Caco-2 (cell line): Measurements from ENCODE around the gene TMEM220. TPM values are rescaled to one million over a fixed set of nuclear protein-coding genes. Genes with fewer than 3 reads are reported as not detected.

Source experiments
- BruUV-seq: library from RNA; stranded (reverse); fragments of 400-500 nt; replicated peaks from 2 replicates; lab custom pipeline; 2021; lab: Mats Ljungman, UMichigan
- CTCF ChIA-PET: fragments of 300-600 bp; sonication (Branson Sonifier 250); formaldehyde crosslinking; loops from one replicate; lab custom pipeline; 2022; ENCODE audit warnings: antibody characterized with exemption; lab: Charles Lee
- POLR2A ChIA-PET: fragments of 300-600 bp; sonication (Branson Sonifier 250); formaldehyde crosslinking; loops from one replicate; lab custom pipeline; 2022; ENCODE audit warnings: antibody characterized with exemption; lab: Charles Lee
- DNase-seq, 2 experiments: peaks; one replicate each; pipeline versions ENCODE4 v3.0.0 to v3.0.0-alpha.2; 2020 to 2022
- H3K27me3 ChIP-seq: replicated peaks from 2 replicates; pipeline ENCODE4 v1.6.0; 2011; ENCODE audit warnings: low read length; ENCODE audit not compliant: control insufficient read depth, insufficient read depth
- H3K36me3 ChIP-seq: 2 replicates; pipeline ENCODE4 v1.5.1; 2011; ENCODE audit warnings: low read length; ENCODE audit not compliant: control insufficient read depth, insufficient read depth
- H3K4me1 ChIP-seq: fragments of 250-450 bp; sonication (Bioruptor Pico); 2 replicates; pipeline ENCODE4 v1.5.1; 2020; ENCODE audit warnings: mild to moderate bottlenecking
- H3K4me3 ChIP-seq: 2 replicates; pipeline ENCODE4 v1.5.1; 2011; ENCODE audit warnings: low read depth, mild to moderate bottlenecking, control low read depth, low read length
- H3K9me3 ChIP-seq: fragments of 250-450 bp; sonication (Bioruptor Pico); 2 replicates; pipeline ENCODE4 v1.5.1; 2020; ENCODE audit warnings: mild to moderate bottlenecking, moderate library complexity
- H3K27ac Mint-ChIP-seq: one replicate; pipeline ENCODE4 v1.8.0; 2022; ENCODE audit warnings: mixed read lengths; ENCODE audit not compliant: unreplicated experiment
- H3K27me3 Mint-ChIP-seq: one replicate; pipeline ENCODE4 v1.8.0; 2022; ENCODE audit warnings: mixed read lengths; ENCODE audit not compliant: insufficient read depth, unreplicated experiment
- H3K36me3 Mint-ChIP-seq: one replicate; pipeline ENCODE4 v1.8.0; 2022; ENCODE audit warnings: mild to moderate bottlenecking, mixed read lengths; ENCODE audit not compliant: insufficient read depth, unreplicated experiment
- H3K4me1 Mint-ChIP-seq: one replicate; pipeline ENCODE4 v1.8.0; 2022; ENCODE audit warnings: low read depth, mixed read lengths; ENCODE audit not compliant: unreplicated experiment
- H3K4me3 Mint-ChIP-seq: one replicate; pipeline ENCODE4 v1.8.0; 2022; ENCODE audit warnings: mild to moderate bottlenecking, moderate library complexity, mixed read lengths; ENCODE audit not compliant: unreplicated experiment
- H3K9me3 Mint-ChIP-seq: one replicate; pipeline ENCODE4 v1.8.0; 2022; ENCODE audit warnings: mixed read lengths; ENCODE audit not compliant: unreplicated experiment
- intact Hi-C: fragments of 100-400 bp; cut with micrococcal nuclease; formaldehyde crosslinking; loops from one replicate; pipeline ENCODE4 v1.10.0; 2022; ENCODE audit not compliant: unreplicated experiment
- total RNA-seq: library from RNA; stranded (reverse); gene quantifications from 2 replicates; pipeline ENCODE4 v1.2.3, GENCODE V29; 2022
- TF ChIP-seq, protein P1 (sequence below), 2 experiments: fragments of 200-600 bp in 1 of 2; IDR thresholded peaks; 1 replicate in 1 of 2; 2 replicates in 1 of 2; pipeline versions ENCODE4 v1.5.1 to v1.8.0; 2011 to 2022; ENCODE audit warnings: antibody characterized with exemption in 1 of 2, control low read depth in 1 of 2, inconsistent platforms in 1 of 2, low read depth in 1 of 2, low read length in 1 of 2, mild to moderate bottlenecking in 1 of 2, moderate library complexity in 1 of 2; ENCODE audit not compliant: insufficient read depth in 1 of 2, severe bottlenecking in 1 of 2, unreplicated experiment in 1 of 2

Gene TMEM220
- total RNA-seq, 1 experiment from 2014 or later: not detected

DNA sequence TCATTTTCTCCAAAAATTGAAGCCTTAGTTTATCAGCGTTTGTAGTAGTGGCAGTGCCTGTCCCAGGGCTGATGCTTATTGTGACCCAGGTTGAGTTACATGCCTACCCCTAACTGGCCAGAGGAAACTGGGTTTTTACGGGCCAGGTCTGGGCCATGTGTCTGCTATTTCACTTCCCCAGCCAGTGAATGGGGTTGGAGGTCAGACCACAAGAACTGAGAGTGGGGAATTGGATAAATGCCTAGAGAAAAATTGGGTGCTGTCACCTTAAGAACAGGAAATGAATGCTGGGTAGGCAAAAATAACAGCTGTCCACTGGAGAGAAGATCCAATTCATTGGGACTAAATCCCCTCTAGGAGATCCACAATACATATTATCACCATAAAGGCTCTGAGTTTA, 27.2 kb downstream of the TMEM220 start:
- no peak overlapping the region for H3K27ac Mint-ChIP-seq
- no peaks in the 10 kb centered on the region for H3K9me3 ChIP-seq
- ChIA-PET CTCF (no interaction called here), POLR2A (no interaction called here)
- no peaks in the 10 kb centered on the region for H3K36me3 ChIP-seq
- no peak overlapping the region for H3K4me3 Mint-ChIP-seq
- no peak overlapping the region for H3K4me3 ChIP-seq
- H3K9me3 Mint-ChIP-seq: no peaks in the 10 kb centered on the region
- intact Hi-C loops: no loop called here
- no peaks in the 10 kb centered on the region for H3K36me3 Mint-ChIP-seq
- no peaks in the 10 kb centered on the region for H3K4me1 Mint-ChIP-seq
- no TSS peak for BruUV-seq
- TF ChIP-seq, protein P1, sequence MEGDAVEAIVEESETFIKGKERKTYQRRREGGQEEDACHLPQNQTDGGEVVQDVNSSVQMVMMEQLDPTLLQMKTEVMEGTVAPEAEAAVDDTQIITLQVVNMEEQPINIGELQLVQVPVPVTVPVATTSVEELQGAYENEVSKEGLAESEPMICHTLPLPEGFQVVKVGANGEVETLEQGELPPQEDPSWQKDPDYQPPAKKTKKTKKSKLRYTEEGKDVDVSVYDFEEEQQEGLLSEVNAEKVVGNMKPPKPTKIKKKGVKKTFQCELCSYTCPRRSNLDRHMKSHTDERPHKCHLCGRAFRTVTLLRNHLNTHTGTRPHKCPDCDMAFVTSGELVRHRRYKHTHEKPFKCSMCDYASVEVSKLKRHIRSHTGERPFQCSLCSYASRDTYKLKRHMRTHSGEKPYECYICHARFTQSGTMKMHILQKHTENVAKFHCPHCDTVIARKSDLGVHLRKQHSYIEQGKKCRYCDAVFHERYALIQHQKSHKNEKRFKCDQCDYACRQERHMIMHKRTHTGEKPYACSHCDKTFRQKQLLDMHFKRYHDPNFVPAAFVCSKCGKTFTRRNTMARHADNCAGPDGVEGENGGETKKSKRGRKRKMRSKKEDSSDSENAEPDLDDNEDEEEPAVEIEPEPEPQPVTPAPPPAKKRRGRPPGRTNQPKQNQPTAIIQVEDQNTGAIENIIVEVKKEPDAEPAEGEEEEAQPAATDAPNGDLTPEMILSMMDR (IDR thresholded peaks at IDR 0.05; ENCODE audit: insufficient read depth in 1 of 2, low read depth in 1 of 2, low read length in 1 of 2, severe bottlenecking in 1 of 2, unreplicated experiment in 1 of 2): no peak
- H3K27me3 Mint-ChIP-seq: no peaks in the 10 kb centered on the region
- DNase-seq: no peak
- H3K27me3 ChIP-seq: no peaks in the 10 kb centered on the region
- no peaks in the 10 kb centered on the region for H3K4me1 ChIP-seq

DNA sequence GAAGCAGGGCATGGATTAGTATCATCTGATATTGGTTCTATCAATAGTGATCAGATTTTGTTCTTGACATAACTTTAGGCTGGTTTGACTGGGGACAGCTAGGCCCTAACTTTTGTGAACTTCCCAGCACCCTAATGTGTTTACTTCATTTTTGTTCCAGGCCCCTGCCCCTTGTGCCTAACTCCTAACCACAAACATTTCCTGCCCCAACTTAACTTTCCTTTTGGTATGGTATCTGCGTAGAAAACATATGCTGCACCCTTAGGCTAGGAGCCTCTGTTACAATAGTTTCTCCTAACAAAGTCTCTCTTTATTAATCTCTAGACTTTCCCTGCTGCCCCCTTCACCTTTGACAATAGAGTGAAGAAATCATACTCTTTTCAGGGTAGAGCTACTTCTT, 30.0 kb downstream of the TMEM220 start:
- H3K27me3 ChIP-seq: no peaks in the 10 kb centered on the region
- no peaks in the 10 kb centered on the region for H3K9me3 Mint-ChIP-seq
- H3K4me1 Mint-ChIP-seq: no peaks in the 10 kb centered on the region
- H3K9me3 ChIP-seq: no peaks in the 10 kb centered on the region
- no peaks in the 10 kb centered on the region for H3K36me3 Mint-ChIP-seq
- H3K4me3 Mint-ChIP-seq: no peak overlapping the region
- no TSS peak for BruUV-seq
- no peaks in the 10 kb centered on the region for H3K4me1 ChIP-seq
- POLR2A ChIA-PET: no interaction called here
- DNase-seq: no peak
- TF ChIP-seq, protein P1 (IDR thresholded peaks at IDR 0.05; ENCODE audit: insufficient read depth in 1 of 2, low read depth in 1 of 2, low read length in 1 of 2, severe bottlenecking in 1 of 2, unreplicated experiment in 1 of 2): no peak
- H3K27me3 Mint-ChIP-seq: no peaks in the 10 kb centered on the region
- no peak overlapping the region for H3K27ac Mint-ChIP-seq
- intact Hi-C loops: no loop called here
- no peaks in the 10 kb centered on the region for H3K36me3 ChIP-seq
- no peak overlapping the region for H3K4me3 ChIP-seq
- CTCF ChIA-PET: no interaction called here

DNA sequence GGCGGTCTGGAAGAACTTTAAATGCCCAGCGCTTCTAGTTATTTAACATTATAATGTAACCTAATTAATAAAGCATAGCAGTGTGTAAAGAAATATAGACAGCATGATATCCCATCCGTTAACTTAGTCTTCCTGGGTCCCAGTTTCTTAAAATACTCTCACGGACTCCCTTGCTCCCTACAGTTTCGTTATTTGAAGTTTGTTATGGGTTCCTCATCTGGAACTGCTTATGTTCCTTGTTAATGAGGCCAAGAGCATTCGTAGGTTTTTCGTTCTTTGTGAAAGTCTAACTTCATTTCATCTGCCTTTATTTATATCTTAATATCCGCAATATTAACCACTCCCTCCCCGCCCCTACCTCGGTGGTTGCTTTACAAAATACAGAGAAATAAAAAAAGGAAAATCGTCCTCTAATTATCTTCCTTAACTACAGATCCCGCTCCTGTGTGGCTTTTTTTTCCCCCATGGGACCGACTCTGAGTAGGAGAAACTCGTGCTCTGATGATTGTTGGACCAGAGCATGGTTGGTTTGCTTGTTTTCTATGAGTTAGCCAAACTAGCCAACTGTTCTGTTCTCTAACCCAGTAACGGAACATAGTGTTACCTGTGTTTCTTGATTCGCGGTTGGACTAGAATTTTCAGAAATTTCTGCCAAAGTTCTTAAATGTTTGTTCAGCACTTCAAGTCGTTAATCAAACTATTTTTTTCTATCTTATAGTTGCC, 31.6 kb downstream of the TMEM220 start:
- no peaks in the 10 kb centered on the region for H3K27me3 Mint-ChIP-seq
- peak overlapping the region; percentile 42 for H3K27ac Mint-ChIP-seq
- TF ChIP-seq, protein P1 (IDR thresholded peaks at IDR 0.05; ENCODE audit: insufficient read depth in 1 of 2, low read depth in 1 of 2, low read length in 1 of 2, severe bottlenecking in 1 of 2, unreplicated experiment in 1 of 2): no peak
- peaks cover 11% of the 10 kb centered on the region for H3K36me3 Mint-ChIP-seq
- ChIA-PET CTCF (no interaction called here), POLR2A (no interaction called here)
- Histone ChIP-seq H3K4me1 (no peaks in the 10 kb centered on the region), H3K36me3 (no peaks in the 10 kb centered on the region), H3K27me3 (no peaks in the 10 kb centered on the region), H3K9me3 (no peaks in the 10 kb centered on the region), H3K4me3 (peak overlapping the region; percentile 82)
- H3K4me3 Mint-ChIP-seq: peak overlapping the region; percentile 72
- BruUV-seq: TSS peak; percentile 68
- DNase-seq: no peak
- H3K4me1 Mint-ChIP-seq: no peaks in the 10 kb centered on the region
- intact Hi-C loops: no loop called here
- H3K9me3 Mint-ChIP-seq: no peaks in the 10 kb centered on the region
